Testis (tissue), 2 donors: ENCODE measurements around the gene APOA5.

Experiments
- CTCF ChIP-seq, 3 experiments: fragments of 450-650 bp in 2 of 3; fragments of 200-600 bp in 1 of 3; sonication (generic) in 1 of 3; IDR thresholded peaks; one replicate each; pipeline ENCODE4 v1.5.1; 2016 to 2019; ENCODE audit warnings: antibody characterized with exemption in 3 of 3, mild to moderate bottlenecking in 2 of 3, moderate library complexity in 1 of 3
- POLR2A ChIP-seq: fragments of 450-650 bp; IDR thresholded peaks from one replicate; pipeline ENCODE4 v1.6.1; 2017; ENCODE audit warnings: antibody characterized with exemption, mild to moderate bottlenecking, moderate library complexity

DNA sequence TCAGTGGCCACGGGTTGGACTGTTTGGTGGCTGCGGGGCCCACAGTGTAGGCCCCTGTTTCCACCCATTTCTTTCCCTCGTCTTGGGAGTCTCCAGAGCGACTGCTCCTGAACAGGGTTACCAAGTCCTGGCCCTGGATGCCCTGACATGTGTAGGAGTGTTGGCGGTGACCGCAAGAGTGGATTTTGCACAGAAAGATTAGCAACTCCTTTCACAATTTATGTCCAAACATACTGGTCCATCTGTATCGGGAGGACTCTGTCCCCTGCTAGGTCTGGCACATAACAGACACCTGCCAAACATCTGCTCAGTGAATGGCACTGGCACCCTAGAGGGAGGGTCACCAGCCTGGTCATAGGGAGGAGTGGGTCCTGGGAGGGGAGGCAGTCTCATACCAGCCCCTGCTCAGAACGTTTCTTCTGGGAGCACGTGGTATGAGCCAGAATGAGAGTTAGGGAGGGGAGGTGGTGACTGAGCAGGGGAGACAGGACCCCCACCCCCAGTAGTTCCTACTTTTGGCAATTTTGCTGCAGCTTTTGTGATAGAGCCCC, 49.1 kb upstream of the APOA5 start:
- no peak for TF ChIP-seq CTCF (IDR thresholded peaks at IDR 0.05)
- no peak for TF ChIP-seq POLR2A
